Stimulated activated CD4-positive, alpha-beta T cell treated with anti-CD3 and anti-CD28 coated beads, Interleukin-12 subunit alpha, Interleukin-12 subunit beta, amount 100 ng/mL, for 48 hours (primary cell): ENCODE measurements around the gene NPLOC4.

Source experiments
- DNase-seq, 3 donors: peaks; one replicate each; pipeline ENCODE4 v3.0.0-alpha.2; 2020; ENCODE audit warnings: low read depth in 2 of 3, low spot score in 1 of 3

NPLOC4 gene

GRCh38 chr17:81520021-81520901 is 116.7 kb downstream of the NPLOC4 start:
- DNase-seq, result no peak

GRCh38 chr17:81519284-81520020 is 117.5 kb downstream of the NPLOC4 start:
- peak in 1 of 3 donors; percentile 49 for DNase-seq

- DNase-seq, result no peak
These were observed 118.1 kb downstream of the NPLOC4 start for GRCh38 chr17:81518785-81519283.

DNA sequence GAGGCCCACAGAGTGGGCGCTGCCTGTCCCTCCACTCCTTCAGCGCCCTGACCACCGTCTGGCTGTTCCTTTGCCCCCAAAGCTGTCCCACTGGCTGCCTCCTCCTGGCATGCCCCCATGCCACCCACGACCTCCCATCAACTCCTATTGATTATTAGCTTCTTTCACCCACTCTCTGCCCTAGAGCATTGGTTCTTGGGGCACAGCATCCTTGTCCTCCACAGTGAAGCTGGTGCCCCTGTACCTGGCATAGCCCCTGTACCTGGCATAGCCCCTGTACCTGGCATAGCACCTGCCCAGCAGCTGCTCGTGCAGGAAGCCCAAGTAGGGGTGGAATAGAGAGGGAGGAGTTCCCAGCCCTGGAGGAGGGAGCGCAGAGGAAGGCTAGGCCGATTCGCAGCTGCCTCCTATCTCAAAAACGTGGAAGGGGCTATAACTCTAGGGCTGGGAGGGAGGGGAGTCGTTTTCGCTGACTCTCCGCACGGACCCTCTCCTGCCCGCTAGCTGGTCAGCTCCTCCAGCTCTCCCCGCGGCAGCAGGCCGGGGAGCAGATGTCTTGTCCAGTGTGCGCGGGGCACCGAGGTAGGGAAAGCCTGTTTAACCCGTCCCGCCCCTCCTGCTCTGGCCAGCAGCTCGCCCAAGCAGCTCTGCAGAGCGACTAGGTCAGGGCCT is 118.7 kb downstream of the NPLOC4 start:
- no peak for DNase-seq

DNA sequence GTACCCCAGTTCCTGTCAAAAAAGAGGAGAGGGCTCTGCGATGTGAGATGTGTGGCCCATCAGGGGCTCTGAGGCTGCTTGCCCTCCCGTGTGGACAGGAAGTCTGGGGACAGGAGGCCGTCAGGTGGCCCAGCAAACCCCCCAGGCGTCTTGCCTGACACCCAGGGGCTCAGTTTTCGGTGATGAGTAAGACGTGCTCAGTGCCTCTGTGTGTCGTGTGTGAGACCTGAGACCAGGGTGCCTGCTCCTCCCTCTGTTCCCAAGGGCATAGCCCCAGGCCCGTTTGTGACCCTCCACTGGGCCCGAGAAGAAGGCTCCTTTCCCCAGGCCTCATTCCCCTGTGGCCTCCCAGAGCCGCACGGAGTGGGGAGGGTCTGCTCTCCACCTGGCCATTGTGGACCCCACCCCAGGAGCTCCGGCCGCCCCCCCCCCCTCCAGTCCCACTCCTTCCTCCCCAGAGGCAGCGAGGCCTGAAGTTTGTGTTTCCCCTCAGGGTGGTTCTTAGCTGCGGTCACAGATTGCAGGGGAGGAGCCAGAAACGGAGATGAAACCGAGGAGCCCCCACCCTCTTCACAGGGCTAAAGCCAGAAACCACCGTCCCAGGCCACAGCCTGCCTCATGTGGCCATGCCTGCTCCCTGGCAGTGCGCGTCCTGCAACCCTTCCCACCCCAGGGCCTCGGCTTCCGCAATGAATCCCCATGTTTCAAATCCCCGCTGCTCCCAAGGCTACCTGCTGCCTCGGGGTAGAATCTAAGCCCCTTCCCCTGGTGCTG is 119.4 kb downstream of the NPLOC4 start:
- DNase-seq, result no peak

GRCh38 chr17:81517009-81517338 is 119.9 kb downstream of the NPLOC4 start:
- DNase-seq, result no peak

- DNase-seq, result no peak
These were observed 120.5 kb downstream of the NPLOC4 start for GRCh38 chr17:81516439-81516838.

- no peak for DNase-seq
These were observed 121.3 kb downstream of the NPLOC4 start for GRCh38 chr17:81515530-81516041.

DNA sequence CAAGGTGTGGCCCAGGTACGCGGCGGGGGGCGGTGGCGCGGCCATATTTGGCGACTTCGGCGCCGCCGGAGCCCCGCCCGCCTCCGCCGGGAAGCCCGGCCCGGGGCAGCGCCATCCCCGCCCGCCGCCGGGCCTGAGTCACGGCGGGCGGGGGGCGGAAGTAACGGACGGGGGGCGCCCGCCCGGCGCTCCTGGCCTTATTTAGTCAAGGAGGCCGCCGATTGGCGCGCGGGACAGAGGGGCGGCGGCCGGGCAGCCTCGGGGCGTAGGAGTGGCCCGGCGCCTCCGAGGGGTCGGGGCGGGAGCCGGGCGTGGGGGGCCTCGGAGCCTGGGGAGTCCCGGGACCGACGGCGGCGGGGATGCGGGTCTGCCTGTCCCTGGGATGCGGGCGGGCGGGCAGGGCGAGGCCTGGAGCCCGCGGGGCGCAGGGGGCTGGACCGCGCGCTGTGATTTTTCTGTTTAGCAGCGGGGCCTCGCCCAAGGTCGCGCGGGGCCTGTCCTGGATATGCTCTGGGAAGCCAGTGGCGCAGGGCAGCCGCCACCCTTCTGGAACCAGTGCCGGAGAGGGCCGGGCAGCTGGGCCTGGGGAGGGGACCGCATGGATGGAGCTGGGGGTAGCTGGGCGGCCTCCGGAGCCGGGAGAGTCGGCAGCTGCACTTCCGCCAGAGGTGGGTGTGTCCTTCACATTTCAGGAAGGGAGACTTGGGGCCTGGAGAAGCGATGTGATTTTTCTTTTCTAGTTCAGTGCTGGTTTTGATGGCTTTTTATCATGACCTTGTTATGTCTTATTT is 122.0 kb downstream of the NPLOC4 start:
- peak in 1 of 3 donors; percentile 60 for DNase-seq

- no peak for DNase-seq
These were observed 122.5 kb downstream of the NPLOC4 start for GRCh38 chr17:81514489-81514738.

- no peak for DNase-seq
These were observed 123.0 kb downstream of the NPLOC4 start for GRCh38 chr17:81513753-81514488.

DNA sequence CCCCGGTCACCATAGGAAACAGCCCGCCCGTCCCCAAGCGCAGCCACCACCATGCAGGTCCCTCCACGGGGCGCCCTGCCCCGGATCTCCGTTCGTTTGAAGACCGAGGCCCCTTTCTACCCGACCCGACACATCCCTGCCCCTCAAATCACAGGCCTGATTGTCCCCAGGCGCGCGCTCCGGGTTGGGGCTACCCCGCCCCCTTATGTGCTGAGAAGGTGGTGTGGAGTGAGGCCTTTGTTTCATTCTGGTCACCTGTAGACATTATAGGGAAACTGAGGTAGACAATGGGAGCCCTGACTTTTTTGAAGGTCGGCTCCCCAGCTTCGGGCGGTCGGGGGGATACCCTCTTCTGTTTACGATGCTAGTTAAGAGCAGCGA is 123.5 kb downstream of the NPLOC4 start:
- peak in 2 of 3 donors; percentile 53 to 65 for DNase-seq

DNA sequence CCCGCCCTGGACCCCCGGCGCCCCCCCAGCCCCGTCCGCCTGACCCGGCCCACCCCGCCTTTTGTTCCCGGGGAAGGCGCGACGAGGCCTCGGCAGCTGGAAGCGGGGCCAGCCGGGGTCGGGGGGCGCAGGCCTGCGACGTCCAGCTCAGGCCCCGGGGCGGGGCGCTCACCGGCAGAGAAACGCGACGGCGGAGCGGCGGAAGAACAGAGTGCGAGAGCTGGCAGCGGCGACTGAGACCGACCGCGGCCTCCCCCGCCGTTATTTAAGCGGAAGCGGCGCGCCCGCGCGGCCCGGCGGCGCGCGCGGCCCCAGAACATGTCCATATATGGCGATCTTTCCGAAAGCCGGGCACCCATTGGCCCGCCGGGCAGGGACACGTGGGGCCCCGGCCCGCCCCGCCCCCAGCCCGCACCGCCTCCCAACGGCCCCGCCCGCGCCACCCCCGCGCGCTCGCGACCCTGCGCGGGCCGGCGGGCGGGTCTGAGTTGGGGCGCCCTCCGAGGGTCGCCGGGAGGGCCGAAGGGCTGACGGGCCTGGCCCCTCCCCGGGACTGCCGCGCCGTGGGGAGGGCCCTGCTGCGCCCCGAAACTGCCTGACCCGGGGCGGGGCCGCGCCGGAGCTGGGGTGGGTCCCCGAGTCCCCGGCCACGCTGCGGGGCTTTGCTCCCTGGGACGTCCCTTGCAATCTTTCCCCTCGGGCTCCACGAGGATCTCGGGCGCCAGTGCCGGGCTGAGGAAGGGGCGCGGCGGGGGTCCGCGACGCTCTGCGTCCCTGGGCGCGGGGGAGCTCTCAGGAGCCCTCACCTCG is 124.1 kb downstream of the NPLOC4 start, which contains the start of gene ACTG1:
Gene ACTG1 (minus strand): TSS at position 238 of the 810 bp plus-strand sequence. CDS start 445 bp downstream, outside the sequence.
- DNase-seq, result peak; percentile 82 to 88 (median 85)

- DNase-seq, result no peak
These were observed 124.9 kb downstream of the NPLOC4 start for GRCh38 chr17:81511804-81512561.

DNA sequence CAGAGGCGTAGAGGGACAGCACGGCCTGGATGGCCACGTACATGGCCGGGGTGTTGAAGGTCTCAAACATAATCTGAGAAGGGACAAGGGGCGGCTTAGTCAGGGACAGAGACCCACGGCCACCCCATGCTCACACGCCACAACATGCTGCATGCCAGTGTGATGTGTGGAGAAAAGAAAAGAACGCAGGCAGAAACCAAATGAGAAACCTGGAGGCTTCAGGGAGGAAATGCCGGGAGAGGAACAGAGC is 125.4 kb downstream of the NPLOC4 start:
- no peak for DNase-seq

- DNase-seq, result no peak
These were observed 125.9 kb downstream of the NPLOC4 start for GRCh38 chr17:81510785-81511553.
